Fibroblast of skin of right biceps (primary cell): ENCODE data around the gene KCNG4.
A peak's percentile ranks its signal among the peaks of the same experiment; 100 is the strongest.

Experiments used
- DNase-seq: peaks from one replicate; pipeline ENCODE4 v3.0.0-alpha.2; 2013

KCNG4 gene, protein sequence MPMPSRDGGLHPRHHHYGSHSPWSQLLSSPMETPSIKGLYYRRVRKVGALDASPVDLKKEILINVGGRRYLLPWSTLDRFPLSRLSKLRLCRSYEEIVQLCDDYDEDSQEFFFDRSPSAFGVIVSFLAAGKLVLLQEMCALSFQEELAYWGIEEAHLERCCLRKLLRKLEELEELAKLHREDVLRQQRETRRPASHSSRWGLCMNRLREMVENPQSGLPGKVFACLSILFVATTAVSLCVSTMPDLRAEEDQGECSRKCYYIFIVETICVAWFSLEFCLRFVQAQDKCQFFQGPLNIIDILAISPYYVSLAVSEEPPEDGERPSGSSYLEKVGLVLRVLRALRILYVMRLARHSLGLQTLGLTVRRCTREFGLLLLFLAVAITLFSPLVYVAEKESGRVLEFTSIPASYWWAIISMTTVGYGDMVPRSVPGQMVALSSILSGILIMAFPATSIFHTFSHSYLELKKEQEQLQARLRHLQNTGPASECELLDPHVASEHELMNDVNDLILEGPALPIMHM

DNA sequence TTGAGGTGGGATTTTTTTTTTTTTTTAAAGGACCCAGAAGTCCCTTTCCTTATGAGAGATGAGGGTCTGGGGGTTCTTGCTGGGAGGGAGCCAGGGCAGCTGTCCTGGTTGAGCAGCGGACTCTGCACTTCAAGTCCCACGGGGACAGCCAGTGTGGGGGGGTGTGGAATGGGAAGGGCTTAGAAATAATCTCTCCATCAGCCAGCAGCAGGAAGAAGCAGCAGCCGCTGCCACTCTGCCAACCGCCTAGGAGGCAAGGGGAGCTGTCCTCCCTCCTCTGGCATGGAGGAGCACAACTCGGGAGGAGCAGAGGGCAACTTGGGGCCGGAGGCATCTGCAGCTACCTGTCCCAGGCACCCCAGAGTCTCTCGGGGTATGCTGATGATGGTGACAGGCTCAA, at the start of gene KCNG4:
Gene KCNG4 (minus strand): TSS at position 104 of the 400 bp plus-strand sequence. CDS start 2,527 bp downstream, outside the sequence.
- DNase-seq: no peak

DNA sequence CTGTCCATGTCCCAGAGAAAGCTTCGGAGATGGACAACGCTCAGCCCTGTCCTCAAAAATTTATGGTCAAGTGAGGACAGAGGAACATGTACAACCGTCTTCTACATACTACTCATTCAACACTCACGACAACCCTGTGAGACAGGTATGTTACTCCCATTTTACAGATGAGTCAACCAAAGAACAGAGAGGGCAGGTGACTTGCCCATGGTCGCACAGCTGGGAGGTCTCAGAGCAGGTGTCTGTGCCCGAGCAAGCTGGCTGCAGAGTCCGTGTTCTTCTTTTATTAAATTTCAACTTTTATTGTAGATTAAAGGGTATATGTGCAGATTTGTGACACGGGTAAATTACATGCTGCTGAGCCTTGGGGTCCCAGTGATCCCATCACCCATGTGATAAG, 49.1 kb upstream of the KCNG4 start:
- no peak for DNase-seq

GRCh38 chr16:84286578-84287240, 46.9 kb upstream of the KCNG4 start:
- DNase-seq: no peak

- DNase-seq: no peak
Observed at GRCh38 chr16:84284154-84284722, 44.4 kb upstream of the KCNG4 start.

DNA sequence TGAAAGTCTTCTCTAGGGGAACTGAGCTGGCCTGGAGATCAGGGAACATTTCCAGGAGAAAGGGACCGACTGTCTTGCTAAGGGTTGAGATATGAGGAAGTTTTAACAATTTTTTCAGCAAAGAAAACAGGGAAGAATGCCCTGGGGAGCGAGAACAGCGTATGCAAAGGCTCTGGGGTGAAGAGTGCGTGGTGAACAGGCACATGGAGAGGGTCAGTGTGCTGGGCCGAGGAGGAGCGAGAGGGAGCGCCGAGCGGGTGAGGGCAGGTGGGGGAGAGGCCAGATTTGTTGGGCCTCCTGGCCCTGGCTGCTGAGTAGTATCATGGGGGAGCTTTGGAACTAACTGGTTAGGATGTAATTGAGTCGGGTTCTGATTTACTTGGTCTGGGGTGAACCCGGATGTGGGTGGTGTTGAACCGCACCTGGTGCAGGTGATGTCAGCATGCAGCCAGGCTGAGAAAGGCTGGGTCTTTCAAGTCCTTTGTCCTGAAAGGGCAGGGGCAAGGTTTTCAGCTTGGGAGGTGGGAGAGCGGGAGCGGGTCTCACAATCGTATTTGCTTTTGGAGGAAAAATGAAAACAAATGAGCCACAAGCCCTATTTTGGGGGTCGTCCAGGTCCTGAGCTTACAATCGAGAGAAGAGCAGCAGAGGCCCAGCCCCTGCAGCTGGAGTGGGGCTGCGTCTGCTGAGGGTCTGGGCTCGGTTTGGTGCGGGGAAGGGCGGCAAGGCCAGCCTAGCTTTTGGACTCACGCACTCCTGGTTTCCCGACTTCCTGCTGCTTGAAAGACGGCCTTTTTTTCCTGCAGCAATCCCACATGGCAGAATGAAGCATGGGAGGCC, 43.7 kb upstream of the KCNG4 start:
- no peak for DNase-seq

- DNase-seq: no peak
Observed at GRCh38 chr16:84282533-84282932, 42.7 kb upstream of the KCNG4 start.

- peak; percentile 46 for DNase-seq
Observed at GRCh38 chr16:84281074-84281473, 41.3 kb upstream of the KCNG4 start.

DNA sequence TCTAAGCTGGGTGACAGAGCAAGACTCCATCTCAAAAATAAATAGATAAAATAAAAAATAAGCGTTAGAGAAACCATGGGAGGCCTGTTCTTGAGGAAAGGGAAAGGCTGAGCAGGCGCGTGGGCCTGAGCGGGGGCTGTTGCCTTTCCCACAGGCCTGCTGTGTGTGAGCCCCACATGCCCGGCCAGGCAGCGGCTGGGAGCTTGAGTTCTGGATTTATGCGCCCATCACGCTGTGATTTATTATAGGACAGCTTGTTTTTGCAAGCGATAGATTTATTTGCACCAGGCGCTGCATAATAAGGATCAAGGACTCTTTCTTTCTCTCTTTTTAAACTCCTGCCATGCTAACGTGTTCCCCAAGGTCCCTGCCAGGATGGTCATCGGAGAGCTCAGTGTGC, 40.1 kb upstream of the KCNG4 start:
- no peak for DNase-seq

DNA sequence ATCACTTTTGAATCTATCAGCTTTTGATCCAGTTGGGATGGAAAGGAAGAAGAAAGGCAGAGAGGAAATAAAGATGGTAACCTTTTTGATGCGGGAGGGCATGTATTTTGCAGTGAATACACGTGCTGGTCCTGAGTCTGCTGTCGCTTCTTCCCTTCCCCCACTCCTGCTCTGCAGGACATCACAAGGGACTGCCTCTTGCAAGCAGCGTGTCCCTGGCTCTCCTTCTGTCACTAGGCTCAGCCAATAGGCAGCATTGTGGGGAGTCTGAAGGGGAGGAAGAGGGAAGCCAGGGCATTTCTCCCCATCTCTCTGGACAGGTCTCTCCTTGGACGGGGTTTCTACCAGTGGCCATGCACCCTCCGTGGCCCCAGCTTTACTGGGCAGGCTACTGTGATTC, 39.2 kb upstream of the KCNG4 start:
- DNase-seq: no peak

- DNase-seq: no peak
Observed at GRCh38 chr16:84278333-84278732, 38.5 kb upstream of the KCNG4 start.

DNA sequence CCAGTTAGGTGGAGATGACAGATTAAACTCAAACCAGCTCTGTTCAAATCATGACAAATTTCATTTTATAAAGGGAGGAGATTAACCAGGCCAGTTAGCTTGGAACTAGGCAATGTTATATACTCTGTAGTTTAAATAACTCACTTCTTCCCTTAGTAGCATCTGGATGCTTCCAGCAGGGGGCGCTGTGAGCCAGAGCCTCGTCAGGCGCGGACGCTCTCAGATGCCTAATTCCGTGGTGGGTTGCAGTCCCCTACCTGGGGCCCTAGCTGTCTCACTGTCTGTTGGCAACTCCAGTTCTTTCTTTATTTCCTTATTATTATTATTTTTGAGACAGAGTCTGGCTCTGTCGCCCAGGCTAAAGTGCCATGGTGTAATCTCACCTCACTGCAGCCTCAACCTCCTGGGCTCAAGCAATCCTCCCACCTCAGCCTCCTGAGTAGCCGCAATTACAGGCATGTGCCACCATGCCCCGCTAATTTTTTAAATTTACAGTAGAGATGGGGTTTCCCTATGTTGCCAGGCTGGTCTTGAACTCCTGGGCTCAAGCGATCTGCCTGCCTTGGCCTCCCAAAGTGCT, 37.5 kb upstream of the KCNG4 start:
- DNase-seq: peak; percentile 46

GRCh38 chr16:84275585-84276151, 35.9 kb upstream of the KCNG4 start:
- no peak for DNase-seq

GRCh38 chr16:84274515-84274914, 34.7 kb upstream of the KCNG4 start:
- no peak for DNase-seq

- DNase-seq: no peak
Observed at GRCh38 chr16:84272740-84273320, 33.0 kb upstream of the KCNG4 start.

DNA sequence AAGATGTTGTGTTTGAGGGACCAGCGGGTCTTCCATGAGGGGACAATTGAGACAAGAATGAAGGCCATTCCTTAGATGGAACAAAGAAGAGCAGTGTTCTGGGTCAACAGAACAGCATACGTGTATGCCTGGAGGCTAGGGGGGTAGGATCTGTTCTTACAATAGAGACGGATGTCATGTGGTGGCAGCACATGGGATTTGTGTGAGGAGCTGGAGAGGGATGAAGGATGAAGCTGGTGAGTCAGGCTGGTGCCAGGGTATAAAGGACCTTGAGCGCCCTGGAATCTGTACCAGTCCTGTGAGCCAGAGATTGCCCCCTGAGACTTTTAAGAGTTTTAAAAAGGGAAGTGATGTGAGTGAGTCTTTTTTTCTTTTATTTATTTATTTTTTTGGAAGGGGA, 32.1 kb upstream of the KCNG4 start:
- no peak for DNase-seq

DNA sequence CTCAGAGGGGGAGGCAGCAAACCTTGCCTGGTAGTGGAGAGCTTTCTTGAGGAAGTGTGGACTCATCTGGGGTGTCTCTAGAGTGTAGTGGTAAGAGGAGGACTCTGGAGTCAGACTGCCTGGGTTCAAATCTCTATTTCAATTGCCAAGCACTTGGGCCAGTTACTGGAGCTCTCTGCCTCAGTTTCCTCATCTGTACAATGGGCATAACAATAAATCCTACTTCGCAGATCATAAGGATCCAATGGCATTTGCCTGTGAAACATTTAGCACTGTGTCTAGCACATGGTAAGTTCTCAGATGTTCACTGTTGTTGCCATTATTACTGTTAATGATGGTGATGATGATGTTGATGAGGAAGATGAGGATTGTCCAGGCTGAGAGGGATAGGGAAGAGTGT, 31.2 kb upstream of the KCNG4 start:
- no peak for DNase-seq

DNA sequence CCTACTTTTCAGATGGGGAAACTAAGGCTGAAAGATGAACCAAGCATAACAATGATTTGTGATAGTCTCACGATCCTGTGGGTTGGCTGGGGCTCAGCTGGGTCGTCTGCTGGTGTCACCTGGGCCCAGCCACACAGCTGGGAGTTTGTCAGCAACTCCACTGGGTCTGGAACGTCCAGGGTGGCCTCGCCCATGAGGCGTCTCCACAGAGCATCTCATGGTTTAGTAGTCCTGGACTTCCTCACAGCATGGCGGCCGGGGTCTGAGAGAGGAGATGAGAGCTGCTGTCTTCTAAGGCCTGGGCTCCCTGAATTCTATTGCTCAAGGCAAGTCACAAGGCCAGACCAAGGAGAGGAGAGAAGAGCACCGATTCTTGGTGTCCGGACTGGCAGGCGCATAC, 30.7 kb upstream of the KCNG4 start:
- no peak for DNase-seq

- DNase-seq: no peak
Observed at GRCh38 chr16:84270071-84270470, 30.3 kb upstream of the KCNG4 start.

DNA sequence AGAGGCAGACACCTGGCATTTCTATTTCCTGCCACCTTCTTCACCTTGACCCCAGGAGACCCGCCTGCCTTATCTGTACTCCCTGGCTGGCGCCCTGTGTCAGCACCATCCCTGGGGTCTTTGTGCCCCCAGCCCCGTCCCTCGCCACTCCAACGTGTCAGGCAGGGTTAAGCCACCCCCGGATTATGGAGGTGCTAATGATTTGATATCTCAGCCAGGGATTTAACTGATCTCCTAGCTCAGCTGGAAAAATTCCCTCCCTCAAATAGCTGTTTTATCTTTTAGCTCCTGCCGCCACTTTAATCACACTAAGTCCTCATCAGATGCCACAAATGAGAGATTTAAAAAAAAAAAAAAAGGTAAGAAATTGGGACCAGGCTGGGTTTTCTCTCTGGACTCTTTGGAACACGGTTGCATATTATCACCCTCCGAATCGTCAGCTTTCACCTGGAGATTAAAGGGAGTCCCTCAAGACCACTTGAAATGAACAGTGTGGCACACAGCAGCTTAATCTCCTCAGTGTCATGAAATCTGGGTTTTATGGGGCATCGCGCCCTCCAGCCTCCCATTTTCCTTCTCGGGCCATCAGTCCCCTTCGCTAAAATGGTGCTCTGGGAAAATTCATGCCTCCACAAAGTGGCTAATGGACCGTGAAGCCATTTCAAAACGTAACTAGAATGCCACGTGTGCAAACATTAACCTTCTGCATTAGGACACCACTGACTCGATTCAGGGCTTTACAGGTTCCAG, 28.7 kb upstream of the KCNG4 start:
- DNase-seq: no peak

GRCh38 chr16:84267380-84267779, 27.6 kb upstream of the KCNG4 start:
- no peak for DNase-seq

GRCh38 chr16:84266451-84266850, 26.6 kb upstream of the KCNG4 start:
- DNase-seq: peak; percentile 49
